Activated naive CD4-positive, alpha-beta T cell treated with anti-CD3 and anti-CD28 coated beads, Interleukin-2, amount 10 ng/mL, durations not matched to agents 7 days and 5 days (primary cell): ENCODE measurements around the gene GLYR1.

Experiments used
- CTCF ChIA-PET: fragments of 350-600 bp; sonication (Branson Sonifier 250); formaldehyde crosslinking; loops from one replicate; lab custom pipeline; 2021; ENCODE audit warnings: antibody characterized with exemption; lab: Charles Lee
- DNase-seq: peaks from one replicate; pipeline ENCODE4 v3.0.0-alpha.2; 2020
- H3K27ac Mint-ChIP-seq: one replicate; pipeline ENCODE4 v1.8.0; 2021; ENCODE audit warnings: mild to moderate bottlenecking, moderate library complexity, mixed read lengths
- H3K27me3 Mint-ChIP-seq: one replicate; pipeline ENCODE4 v1.8.0; 2021; ENCODE audit warnings: mild to moderate bottlenecking, mixed read lengths
- H3K36me3 Mint-ChIP-seq: one replicate; pipeline ENCODE4 v1.8.0; 2021; ENCODE audit warnings: mixed read lengths
- H3K4me1 Mint-ChIP-seq: one replicate; pipeline ENCODE4 v1.8.0; 2021; ENCODE audit warnings: mixed read lengths
- H3K4me3 Mint-ChIP-seq: one replicate; pipeline ENCODE4 v1.8.0; 2021; ENCODE audit warnings: mild to moderate bottlenecking, moderate library complexity, mixed read lengths
- H3K9me3 Mint-ChIP-seq: one replicate; pipeline ENCODE4 v1.8.0; 2021; ENCODE audit warnings: mixed read lengths

GLYR1 gene

DNA sequence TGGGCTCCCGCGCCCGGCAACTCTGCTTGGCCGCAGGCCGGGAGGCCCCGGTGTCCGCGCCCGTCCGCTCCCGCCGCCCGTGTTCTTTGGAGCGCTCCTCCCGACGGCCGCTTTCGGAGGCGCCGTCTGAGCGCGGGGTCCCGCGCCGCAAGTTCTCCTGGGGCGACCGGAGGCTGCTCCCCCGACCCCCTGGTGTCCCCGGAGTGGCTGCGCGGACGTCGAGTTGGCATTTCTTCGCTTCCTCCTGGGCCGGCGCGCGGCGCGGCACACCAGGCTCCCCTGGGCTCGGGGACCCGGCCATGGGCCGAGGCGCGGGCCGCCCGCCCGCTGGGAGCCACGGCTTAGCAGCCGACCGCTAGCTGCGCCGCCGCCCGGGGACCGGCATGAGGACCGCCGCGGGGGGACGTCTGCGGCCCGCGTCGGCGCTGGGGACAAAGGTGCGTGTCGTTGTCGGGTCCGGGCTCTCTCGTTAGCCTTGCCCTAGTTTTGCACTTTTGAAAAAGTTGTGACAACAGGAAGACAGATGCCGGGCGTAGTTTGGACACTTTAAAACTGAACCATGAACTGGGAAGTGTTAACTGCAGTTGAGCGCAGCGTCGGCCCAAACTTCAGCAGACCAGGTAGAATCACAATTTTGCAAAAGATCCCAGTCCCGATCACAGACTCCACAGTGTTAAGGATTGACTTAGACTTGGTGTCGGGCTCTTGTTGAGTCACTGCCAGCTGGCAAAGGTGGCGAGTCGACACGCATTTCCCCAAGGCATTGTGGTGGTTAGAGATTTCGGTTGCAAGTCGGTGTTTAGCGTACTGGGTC lies 893 bp upstream of the GLYR1 start:
- Mint-ChIP-seq H3K4me3 (peak overlapping the region; percentile 82), H3K36me3 (peaks cover 31% of the 10 kb centered on the region), H3K4me1 (peaks cover 60% of the 10 kb centered on the region), H3K27me3 (no peaks in the 10 kb centered on the region), H3K27ac (peak overlapping the region; percentile 82), H3K9me3 (no peaks in the 10 kb centered on the region)
- peak; percentile 53 for DNase-seq
- CTCF ChIA-PET: no interaction called here

DNA sequence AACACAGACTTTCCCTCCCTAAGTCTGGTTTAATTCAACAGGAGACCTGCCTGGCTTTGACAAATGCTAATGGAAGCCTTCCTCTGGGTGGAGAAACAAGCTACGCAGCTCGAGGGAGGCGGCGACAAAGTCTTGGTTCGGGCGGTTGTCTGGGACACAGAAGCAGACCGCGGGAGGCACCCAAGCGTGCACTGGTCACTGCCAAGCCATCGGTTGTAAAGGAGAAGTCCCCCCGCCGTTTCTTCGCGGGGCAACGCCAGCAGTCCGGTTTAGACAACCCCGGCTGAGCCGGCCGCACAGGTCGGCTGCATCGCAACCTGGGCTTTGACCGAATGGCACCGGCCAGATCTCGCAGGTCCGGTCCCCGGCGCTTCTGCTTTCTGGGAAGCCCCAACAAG lies 586 bp downstream of the GLYR1 start:
- no peaks in the 10 kb centered on the region for H3K27me3 Mint-ChIP-seq
- no peaks in the 10 kb centered on the region for H3K9me3 Mint-ChIP-seq
- peak overlapping the region; percentile 90 for H3K4me3 Mint-ChIP-seq
- peak overlapping the region; percentile 95 for H3K27ac Mint-ChIP-seq
- peaks cover 35% of the 10 kb centered on the region for H3K36me3 Mint-ChIP-seq
- DNase-seq: peak; percentile 55
- peaks cover 50% of the 10 kb centered on the region for H3K4me1 Mint-ChIP-seq
- CTCF ChIA-PET: no interaction called here

DNA sequence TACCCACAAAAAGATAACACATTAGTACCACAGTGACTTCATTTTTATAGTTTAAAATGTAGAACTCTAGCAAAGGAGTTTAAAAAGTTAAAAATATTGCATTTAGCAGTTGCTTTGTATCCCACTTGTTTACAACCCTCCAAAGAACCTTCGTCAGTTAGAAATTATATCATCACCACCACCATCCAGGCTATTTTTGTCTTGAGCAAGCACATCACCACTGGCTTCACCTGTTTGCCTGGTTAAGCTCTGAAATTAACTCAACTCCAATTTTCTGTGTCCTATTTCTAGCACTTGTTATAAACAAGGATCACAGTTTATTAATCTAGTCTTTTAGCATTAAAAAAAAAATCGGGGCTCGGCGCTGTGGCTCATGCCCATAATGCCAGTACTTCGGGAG lies 6.1 kb downstream of the GLYR1 start:
- Mint-ChIP-seq H3K4me1 (peaks cover 12% of the 10 kb centered on the region), H3K9me3 (no peaks in the 10 kb centered on the region), H3K4me3 (no peak overlapping the region), H3K27ac (no peak overlapping the region), H3K27me3 (no peaks in the 10 kb centered on the region), H3K36me3 (peaks cover 57% of the 10 kb centered on the region)
- CTCF ChIA-PET: no interaction called here
- no peak for DNase-seq

DNA sequence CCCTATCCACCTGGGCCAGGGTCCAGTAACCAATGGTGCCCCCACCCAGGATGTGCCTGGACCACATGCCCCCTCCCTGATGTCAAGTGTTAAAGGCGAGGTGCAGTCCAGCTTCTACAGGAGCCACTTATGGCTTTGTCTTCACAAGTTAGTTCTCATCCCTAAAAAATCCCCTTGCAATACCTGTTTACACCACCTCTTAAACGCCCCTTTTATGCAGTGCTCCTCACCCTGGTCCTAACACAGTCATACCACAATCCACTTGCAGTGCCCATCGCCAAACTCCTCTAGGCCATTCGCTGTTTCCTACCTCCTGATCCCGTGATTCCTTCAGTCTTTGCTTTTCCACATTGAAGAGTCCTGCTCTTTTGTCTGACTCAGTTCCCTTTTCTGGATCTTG lies 7.1 kb downstream of the GLYR1 start:
- Mint-ChIP-seq H3K4me3 (no peak overlapping the region), H3K36me3 (peaks cover 49% of the 10 kb centered on the region), H3K27me3 (no peaks in the 10 kb centered on the region), H3K4me1 (peaks cover 3% of the 10 kb centered on the region), H3K27ac (no peak overlapping the region), H3K9me3 (no peaks in the 10 kb centered on the region)
- CTCF ChIA-PET: no interaction called here
- DNase-seq: no peak

- H3K4me1 Mint-ChIP-seq: peaks cover 12% of the 10 kb centered on the region
- H3K36me3 Mint-ChIP-seq: peaks cover 39% of the 10 kb centered on the region
- no peak overlapping the region for H3K4me3 Mint-ChIP-seq
- no peak overlapping the region for H3K27ac Mint-ChIP-seq
- H3K27me3 Mint-ChIP-seq: no peaks in the 10 kb centered on the region
- CTCF ChIA-PET: no interaction called here
- DNase-seq: no peak
- no peaks in the 10 kb centered on the region for H3K9me3 Mint-ChIP-seq
Measured at GRCh38 chr16:4837733-4838501, 9.2 kb downstream of the GLYR1 start.

DNA sequence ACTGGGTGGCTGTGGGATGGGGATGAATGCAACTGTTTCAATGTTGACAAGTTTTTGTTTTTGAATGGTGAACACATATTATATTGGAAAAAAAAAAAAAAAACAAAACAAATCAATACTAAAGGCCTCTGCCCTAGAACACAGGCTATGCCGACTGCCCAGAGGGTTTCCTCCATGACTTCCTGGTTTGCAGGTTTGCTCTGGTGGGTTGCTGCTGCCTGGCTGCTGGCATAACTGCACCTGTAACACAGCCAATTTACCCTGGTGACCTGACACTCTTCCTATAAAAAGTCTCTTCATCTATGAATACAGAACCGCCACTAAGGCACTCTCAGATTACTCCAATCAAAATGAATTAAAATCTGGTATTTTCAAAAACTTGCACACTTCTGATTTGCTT lies 10.4 kb downstream of the GLYR1 start:
- CTCF ChIA-PET: no interaction called here
- DNase-seq: no peak
- Mint-ChIP-seq H3K36me3 (peaks cover 45% of the 10 kb centered on the region), H3K27ac (no peak overlapping the region), H3K9me3 (no peaks in the 10 kb centered on the region), H3K27me3 (no peaks in the 10 kb centered on the region), H3K4me3 (no peak overlapping the region), H3K4me1 (peaks cover 12% of the 10 kb centered on the region)

GRCh38 chr16:4833584-4833983 lies 13.5 kb downstream of the GLYR1 start:
- H3K36me3 Mint-ChIP-seq: peaks cover 51% of the 10 kb centered on the region
- DNase-seq: no peak
- CTCF ChIA-PET: interaction anchor here (1.0 kb wide), 1 partner anchor 9 kb away, joined by 3 read pairs; no protein-coding TSS in a partner anchor
- H3K27me3 Mint-ChIP-seq: no peaks in the 10 kb centered on the region
- no peak overlapping the region for H3K27ac Mint-ChIP-seq
- no peak overlapping the region for H3K4me3 Mint-ChIP-seq
- no peaks in the 10 kb centered on the region for H3K9me3 Mint-ChIP-seq
- peaks cover 12% of the 10 kb centered on the region for H3K4me1 Mint-ChIP-seq

GRCh38 chr16:4832698-4833343 lies 14.3 kb downstream of the GLYR1 start:
- peaks cover 49% of the 10 kb centered on the region for H3K36me3 Mint-ChIP-seq
- CTCF ChIA-PET: no interaction called here

DNA sequence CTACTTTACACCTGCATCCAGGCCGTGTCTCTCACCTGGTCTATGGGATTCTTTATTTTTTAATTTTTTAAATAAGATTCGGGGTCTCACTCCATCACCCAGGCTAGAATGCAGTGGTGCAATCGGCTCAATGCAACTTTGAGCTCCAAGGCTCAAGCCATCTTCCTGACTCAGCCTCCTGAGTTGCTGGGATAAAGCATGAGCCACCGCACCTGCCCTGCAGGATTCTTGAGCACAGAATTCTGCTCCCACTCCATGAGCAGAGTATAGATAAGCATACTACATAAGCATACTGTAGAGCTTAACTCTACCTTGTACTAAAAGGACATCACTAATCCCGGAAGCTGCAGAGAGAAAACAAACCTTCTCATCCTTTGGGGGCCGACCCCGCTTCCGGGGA lies 15.5 kb downstream of the GLYR1 start:
- no peak for DNase-seq
- Mint-ChIP-seq H3K9me3 (no peaks in the 10 kb centered on the region), H3K36me3 (peaks cover 51% of the 10 kb centered on the region), H3K4me3 (no peak overlapping the region), H3K4me1 (peaks cover 12% of the 10 kb centered on the region), H3K27ac (no peak overlapping the region), H3K27me3 (no peaks in the 10 kb centered on the region)
- CTCF ChIA-PET: no interaction called here

More at GRCh38 chr16:4832698-4833343, 14.3 kb downstream of the GLYR1 start:
- Mint-ChIP-seq H3K27me3 (no peaks in the 10 kb centered on the region), H3K9me3 (no peaks in the 10 kb centered on the region), H3K27ac (no peak overlapping the region), H3K4me1 (peaks cover 12% of the 10 kb centered on the region), H3K4me3 (no peak overlapping the region)
- no peak for DNase-seq

DNA sequence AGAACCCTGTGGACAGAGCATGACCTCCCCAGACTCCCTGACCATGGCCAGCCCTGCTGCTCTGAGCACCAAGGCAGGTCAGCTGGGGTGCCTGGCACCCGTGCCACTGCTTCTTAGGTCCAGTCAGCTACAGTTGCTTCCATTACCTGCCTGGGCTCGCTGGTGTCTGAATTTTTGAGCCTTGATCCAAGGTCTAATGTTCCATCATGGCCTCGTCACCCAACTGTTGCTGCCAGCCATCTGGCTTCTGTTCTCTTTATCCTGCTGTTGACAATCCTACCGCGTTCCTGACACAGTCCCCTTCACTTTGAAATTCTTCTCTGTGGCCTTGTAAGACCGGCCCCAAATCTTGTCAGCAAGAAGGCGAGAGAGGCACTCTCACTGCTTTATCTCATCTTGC lies 16.7 kb downstream of the GLYR1 start:
- CTCF ChIA-PET: no interaction called here
- no peaks in the 10 kb centered on the region for H3K9me3 Mint-ChIP-seq
- H3K36me3 Mint-ChIP-seq: peaks cover 52% of the 10 kb centered on the region
- no peak overlapping the region for H3K27ac Mint-ChIP-seq
- no peaks in the 10 kb centered on the region for H3K27me3 Mint-ChIP-seq
- H3K4me3 Mint-ChIP-seq: no peak overlapping the region
- peaks cover 12% of the 10 kb centered on the region for H3K4me1 Mint-ChIP-seq
- DNase-seq: no peak

DNA sequence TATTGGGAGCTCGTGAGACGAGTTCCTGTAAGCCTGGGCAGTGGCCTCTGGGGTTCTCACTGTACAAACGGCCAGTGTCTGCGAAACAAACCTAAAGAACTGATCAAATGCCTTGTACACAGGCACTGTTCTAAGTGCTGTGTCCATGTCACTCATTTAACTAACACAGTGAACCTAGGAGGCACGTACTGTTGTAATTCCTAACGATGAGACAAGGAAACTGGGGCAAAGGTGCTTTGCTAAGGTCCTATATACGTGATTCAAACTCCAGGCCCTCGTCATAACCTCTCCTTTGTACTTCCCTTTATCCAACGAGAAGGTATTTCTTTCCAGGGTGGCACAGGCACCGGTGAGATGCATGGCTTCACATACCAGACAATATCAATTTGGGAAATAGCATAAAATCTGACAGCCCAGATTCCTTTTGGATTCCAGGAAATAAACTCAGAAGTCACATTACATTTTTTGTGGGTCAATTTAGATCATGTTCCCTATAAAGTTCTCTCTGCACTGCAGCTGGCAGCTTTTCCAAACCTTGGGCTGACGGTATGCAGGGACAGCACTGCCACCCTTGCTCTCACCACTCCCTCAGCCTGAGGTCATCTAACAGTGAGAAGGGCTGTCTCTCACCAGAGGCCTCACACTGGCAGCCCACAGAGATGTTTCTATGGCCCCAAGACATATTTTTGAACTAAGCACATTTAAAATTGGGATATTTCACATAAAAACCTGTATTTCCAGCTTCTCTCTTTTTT lies 18.3 kb downstream of the GLYR1 start:
- Mint-ChIP-seq H3K9me3 (no peaks in the 10 kb centered on the region), H3K27ac (no peak overlapping the region), H3K27me3 (no peaks in the 10 kb centered on the region), H3K36me3 (peaks cover 64% of the 10 kb centered on the region), H3K4me1 (peaks cover 5% of the 10 kb centered on the region), H3K4me3 (no peak overlapping the region)
- DNase-seq: no peak
- CTCF ChIA-PET: no interaction called here

GRCh38 chr16:4826980-4827379 lies 20.1 kb downstream of the GLYR1 start:
- Mint-ChIP-seq H3K27ac (no peak overlapping the region), H3K4me3 (no peak overlapping the region), H3K9me3 (no peaks in the 10 kb centered on the region), H3K27me3 (no peaks in the 10 kb centered on the region), H3K36me3 (peaks cover 64% of the 10 kb centered on the region), H3K4me1 (no peaks in the 10 kb centered on the region)
- no peak for DNase-seq
- CTCF ChIA-PET: no interaction called here

GRCh38 chr16:4826526-4826925 lies 20.6 kb downstream of the GLYR1 start:
- Mint-ChIP-seq H3K36me3 (peaks cover 66% of the 10 kb centered on the region), H3K27ac (no peak overlapping the region), H3K27me3 (no peaks in the 10 kb centered on the region), H3K4me3 (no peak overlapping the region), H3K4me1 (no peaks in the 10 kb centered on the region), H3K9me3 (no peaks in the 10 kb centered on the region)
- DNase-seq: no peak
- CTCF ChIA-PET: no interaction called here

DNA sequence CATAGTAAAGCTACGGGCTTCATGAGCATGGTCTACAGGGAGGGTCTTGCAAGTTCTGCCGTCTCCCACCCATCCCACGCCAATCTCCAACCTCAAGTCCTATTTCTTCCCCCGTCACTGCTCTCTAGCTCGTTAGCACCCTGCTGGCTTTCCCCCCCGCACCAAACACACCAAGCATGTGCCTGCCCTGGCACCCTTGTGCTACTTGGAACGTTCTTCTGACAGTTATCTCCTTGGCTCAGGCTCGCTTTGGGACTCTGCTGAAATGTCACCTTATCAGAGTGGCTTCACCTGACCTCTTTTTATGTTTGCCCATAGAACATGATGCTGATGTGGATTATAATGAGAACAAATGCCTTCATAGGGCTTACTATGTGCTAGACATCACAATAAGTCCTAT lies 21.9 kb downstream of the GLYR1 start:
- DNase-seq: no peak
- CTCF ChIA-PET: interaction anchor here (1.1 kb wide), 1 partner anchor 131 kb away, joined by 3 read pairs; no protein-coding TSS in a partner anchor
- Mint-ChIP-seq H3K4me1 (no peaks in the 10 kb centered on the region), H3K36me3 (peaks cover 62% of the 10 kb centered on the region), H3K9me3 (no peaks in the 10 kb centered on the region), H3K27ac (no peak overlapping the region), H3K4me3 (no peak overlapping the region), H3K27me3 (no peaks in the 10 kb centered on the region)
